HL-60 (cell line): ENCODE measurements around the gene DNAJC4.

Experiments used
- DNase-seq, 2 experiments: peaks; one replicate each; pipeline ENCODE4 v3.0.0-alpha.2; 2010 to 2020; ENCODE audit warnings: low read depth in 1 of 2, low spot score in 1 of 2
- H3K27ac ChIP-seq: fragments of 250-450 bp; sonication (Bioruptor Pico); replicated peaks from 2 replicates; pipeline ENCODE4 v1.5.1; 2020; ENCODE audit warnings: mild to moderate bottlenecking, moderate library complexity
- H3K27me3 ChIP-seq: fragments of 250-450 bp; sonication (Bioruptor Pico); 2 replicates; pipeline ENCODE4 v1.5.1; 2021; ENCODE audit warnings: mild to moderate bottlenecking, moderate library complexity; ENCODE audit not compliant: insufficient read depth, poor library complexity, severe bottlenecking
- H3K4me3 ChIP-seq: replicated peaks from 2 replicates; pipeline ENCODE4 v1.5.1; 2011; ENCODE audit warnings: mild to moderate bottlenecking, control low read depth, low read length; ENCODE audit not compliant: insufficient read depth
- GABPA ChIP-seq: IDR thresholded peaks from 2 replicates; pipeline ENCODE4 v1.6.1; 2012; ENCODE audit warnings: low read depth
- POLR2AphosphoS5 ChIP-seq: IDR thresholded peaks from 2 replicates; pipeline ENCODE4 v1.6.1; 2012; ENCODE audit warnings: low read depth
- SPI1 ChIP-seq: IDR thresholded peaks from 2 replicates; pipeline ENCODE4 v1.6.1; 2012; ENCODE audit warnings: low read depth, mild to moderate bottlenecking, borderline replicate concordance
- TF ChIP-seq, protein P1 (sequence below): IDR thresholded peaks from 2 replicates; pipeline ENCODE4 v1.6.1; 2012; ENCODE audit warnings: low read depth; ENCODE audit not compliant: insufficient replicate concordance
- TF ChIP-seq, protein P2 (sequence below): IDR thresholded peaks from one replicate; pipeline ENCODE4 v1.5.1; 2011; ENCODE audit warnings: low read length, control low read depth, inconsistent platforms; ENCODE audit not compliant: insufficient read depth

The DNAJC4 gene

GRCh38 chr11:64258356-64258755 lies 28.0 kb downstream of the DNAJC4 start:
- TF ChIP-seq GABPA: no peak
- TF ChIP-seq SPI1: no peak
- TF ChIP-seq, protein P1, sequence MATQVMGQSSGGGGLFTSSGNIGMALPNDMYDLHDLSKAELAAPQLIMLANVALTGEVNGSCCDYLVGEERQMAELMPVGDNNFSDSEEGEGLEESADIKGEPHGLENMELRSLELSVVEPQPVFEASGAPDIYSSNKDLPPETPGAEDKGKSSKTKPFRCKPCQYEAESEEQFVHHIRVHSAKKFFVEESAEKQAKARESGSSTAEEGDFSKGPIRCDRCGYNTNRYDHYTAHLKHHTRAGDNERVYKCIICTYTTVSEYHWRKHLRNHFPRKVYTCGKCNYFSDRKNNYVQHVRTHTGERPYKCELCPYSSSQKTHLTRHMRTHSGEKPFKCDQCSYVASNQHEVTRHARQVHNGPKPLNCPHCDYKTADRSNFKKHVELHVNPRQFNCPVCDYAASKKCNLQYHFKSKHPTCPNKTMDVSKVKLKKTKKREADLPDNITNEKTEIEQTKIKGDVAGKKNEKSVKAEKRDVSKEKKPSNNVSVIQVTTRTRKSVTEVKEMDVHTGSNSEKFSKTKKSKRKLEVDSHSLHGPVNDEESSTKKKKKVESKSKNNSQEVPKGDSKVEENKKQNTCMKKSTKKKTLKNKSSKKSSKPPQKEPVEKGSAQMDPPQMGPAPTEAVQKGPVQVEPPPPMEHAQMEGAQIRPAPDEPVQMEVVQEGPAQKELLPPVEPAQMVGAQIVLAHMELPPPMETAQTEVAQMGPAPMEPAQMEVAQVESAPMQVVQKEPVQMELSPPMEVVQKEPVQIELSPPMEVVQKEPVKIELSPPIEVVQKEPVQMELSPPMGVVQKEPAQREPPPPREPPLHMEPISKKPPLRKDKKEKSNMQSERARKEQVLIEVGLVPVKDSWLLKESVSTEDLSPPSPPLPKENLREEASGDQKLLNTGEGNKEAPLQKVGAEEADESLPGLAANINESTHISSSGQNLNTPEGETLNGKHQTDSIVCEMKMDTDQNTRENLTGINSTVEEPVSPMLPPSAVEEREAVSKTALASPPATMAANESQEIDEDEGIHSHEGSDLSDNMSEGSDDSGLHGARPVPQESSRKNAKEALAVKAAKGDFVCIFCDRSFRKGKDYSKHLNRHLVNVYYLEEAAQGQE: no peak
- TF ChIP-seq, protein P2, sequence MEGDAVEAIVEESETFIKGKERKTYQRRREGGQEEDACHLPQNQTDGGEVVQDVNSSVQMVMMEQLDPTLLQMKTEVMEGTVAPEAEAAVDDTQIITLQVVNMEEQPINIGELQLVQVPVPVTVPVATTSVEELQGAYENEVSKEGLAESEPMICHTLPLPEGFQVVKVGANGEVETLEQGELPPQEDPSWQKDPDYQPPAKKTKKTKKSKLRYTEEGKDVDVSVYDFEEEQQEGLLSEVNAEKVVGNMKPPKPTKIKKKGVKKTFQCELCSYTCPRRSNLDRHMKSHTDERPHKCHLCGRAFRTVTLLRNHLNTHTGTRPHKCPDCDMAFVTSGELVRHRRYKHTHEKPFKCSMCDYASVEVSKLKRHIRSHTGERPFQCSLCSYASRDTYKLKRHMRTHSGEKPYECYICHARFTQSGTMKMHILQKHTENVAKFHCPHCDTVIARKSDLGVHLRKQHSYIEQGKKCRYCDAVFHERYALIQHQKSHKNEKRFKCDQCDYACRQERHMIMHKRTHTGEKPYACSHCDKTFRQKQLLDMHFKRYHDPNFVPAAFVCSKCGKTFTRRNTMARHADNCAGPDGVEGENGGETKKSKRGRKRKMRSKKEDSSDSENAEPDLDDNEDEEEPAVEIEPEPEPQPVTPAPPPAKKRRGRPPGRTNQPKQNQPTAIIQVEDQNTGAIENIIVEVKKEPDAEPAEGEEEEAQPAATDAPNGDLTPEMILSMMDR: no peak
- DNase-seq: no peak
- Histone ChIP-seq H3K4me3 (no peak overlapping the region), H3K27me3 (no peaks in the 10 kb centered on the region), H3K27ac (no peak overlapping the region)

GRCh38 chr11:64258946-64259532 lies 28.7 kb downstream of the DNAJC4 start:
- Histone ChIP-seq H3K27ac (no peak overlapping the region), H3K27me3 (no peaks in the 10 kb centered on the region), H3K4me3 (no peak overlapping the region)
- DNase-seq: no peak
- TF ChIP-seq GABPA: no peak
- TF ChIP-seq, protein P1: no peak
- no peak for TF ChIP-seq POLR2AphosphoS5
- TF ChIP-seq, protein P2: no peak
- TF ChIP-seq SPI1: no peak

DNA sequence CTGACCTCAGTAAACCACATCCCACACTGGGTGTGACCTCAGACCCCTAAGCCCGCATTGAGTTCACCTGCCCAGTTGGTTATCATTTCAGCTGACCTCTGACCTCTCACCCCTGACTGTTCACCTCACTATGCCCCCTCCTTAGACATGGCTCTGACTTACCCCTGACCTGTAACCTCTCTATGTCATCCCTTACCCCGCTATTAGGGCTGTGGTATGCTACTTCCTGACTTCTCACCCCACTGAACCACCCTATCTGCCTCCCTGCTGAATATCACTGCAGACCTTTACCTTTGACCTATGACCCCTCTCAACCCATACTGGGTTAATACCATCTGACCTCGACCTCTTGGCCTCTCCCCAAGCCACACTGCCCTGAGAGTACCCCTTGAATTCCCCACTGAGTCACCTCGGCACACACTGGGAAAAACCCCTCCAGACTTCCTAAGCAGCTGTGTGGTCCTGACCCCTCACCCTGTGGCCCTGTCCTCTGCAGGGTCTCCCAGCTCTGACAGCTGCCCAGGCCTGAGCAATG lies 29.3 kb downstream of the DNAJC4 start:
- Histone ChIP-seq H3K4me3 (no peak overlapping the region), H3K27ac (no peak overlapping the region), H3K27me3 (no peaks in the 10 kb centered on the region)
- TF ChIP-seq POLR2AphosphoS5 (no peak), GABPA (no peak), SPI1 (no peak)
- TF ChIP-seq, protein P1: no peak
- TF ChIP-seq, protein P2: no peak
- no peak for DNase-seq
